ENCODE measurements around the gene LYZL4. TPM values are rescaled to one million over a fixed set of nuclear protein-coding genes. Genes with fewer than 3 reads are reported as not detected.
A peak's percentile ranks its signal among the peaks of the same experiment; 100 is the strongest.

The LYZL4 gene
- total RNA-seq, 3 donors from 2014 or later = not detected

- DNase-seq (ENCODE audit: low spot score in 2 of 2) = no peak
- TF ChIP-seq POLR2A (IDR thresholded peaks at IDR 0.05) (no peak), CTCF (IDR thresholded peaks at IDR 0.05) (no peak), POLR2AphosphoS5 (IDR thresholded peaks at IDR 0.05) (no peak)
- H3K4me1 ChIP-seq = no peaks in the 10 kb centered on the region
- H3K4me3 ChIP-seq = no peak overlapping the region
- H3K9me3 ChIP-seq = no peaks in the 10 kb centered on the region
- H3K27me3 ChIP-seq = no peaks in the 10 kb centered on the region
- intact Hi-C loops (cut with DNase I; ENCODE audit: low total_unique reads) = no loop called here
- H3K36me3 ChIP-seq = no peaks in the 10 kb centered on the region
- H3K27ac ChIP-seq = no peak overlapping the region
Measured at GRCh38 chr3:42375121-42375800, 35.1 kb downstream of the LYZL4 start.

GRCh38 chr3:42371776-42372175 is 38.6 kb downstream of the LYZL4 start:
- Histone ChIP-seq H3K9me3 (no peaks in the 10 kb centered on the region), H3K4me1 (no peaks in the 10 kb centered on the region), H3K4me3 (no peak overlapping the region), H3K36me3 (no peaks in the 10 kb centered on the region), H3K27me3 (no peaks in the 10 kb centered on the region), H3K27ac (peak overlapping the region; percentile 3 to 32)
- peak in 1 of 2 donors; percentile 67 for DNase-seq (ENCODE audit: low spot score in 2 of 2)
- intact Hi-C loops (cut with DNase I; ENCODE audit: low total_unique reads) = no loop called here
- no peak for TF ChIP-seq POLR2AphosphoS5 (IDR thresholded peaks at IDR 0.05)
- TF ChIP-seq CTCF (IDR thresholded peaks at IDR 0.05) = no peak
- TF ChIP-seq POLR2A (IDR thresholded peaks at IDR 0.05) = no peak

- DNase-seq (ENCODE audit: low spot score in 2 of 2) = no peak
- Histone ChIP-seq H3K4me3 (no peak overlapping the region), H3K9me3 (no peaks in the 10 kb centered on the region), H3K4me1 (no peaks in the 10 kb centered on the region), H3K36me3 (no peaks in the 10 kb centered on the region), H3K27ac (peak overlapping the region in 1 of 2 donors; percentile 48), H3K27me3 (no peaks in the 10 kb centered on the region)
- intact Hi-C loops (cut with DNase I; ENCODE audit: low total_unique reads) = no loop called here
- TF ChIP-seq POLR2A (IDR thresholded peaks at IDR 0.05) (no peak), POLR2AphosphoS5 (IDR thresholded peaks at IDR 0.05) (no peak), CTCF (IDR thresholded peaks at IDR 0.05) (no peak)
Measured at GRCh38 chr3:42369832-42370231, 40.6 kb downstream of the LYZL4 start.

- Histone ChIP-seq H3K36me3 (no peaks in the 10 kb centered on the region), H3K27me3 (no peaks in the 10 kb centered on the region), H3K27ac (peak overlapping the region in 1 of 2 donors; percentile 48), H3K4me3 (no peak overlapping the region), H3K9me3 (no peaks in the 10 kb centered on the region), H3K4me1 (no peaks in the 10 kb centered on the region)
- intact Hi-C loops (cut with DNase I; ENCODE audit: low total_unique reads) = no loop called here
- TF ChIP-seq POLR2AphosphoS5 (IDR thresholded peaks at IDR 0.05) = no peak
- TF ChIP-seq CTCF (IDR thresholded peaks at IDR 0.05) = no peak
- no peak for TF ChIP-seq POLR2A (IDR thresholded peaks at IDR 0.05)
- peak in 1 of 2 donors; percentile 59 for DNase-seq (ENCODE audit: low spot score in 2 of 2)
Measured at GRCh38 chr3:42369304-42369703, 41.1 kb downstream of the LYZL4 start.

GRCh38 chr3:42368861-42369260 is 41.5 kb downstream of the LYZL4 start:
- no peak for DNase-seq (ENCODE audit: low spot score in 2 of 2)
- Histone ChIP-seq H3K4me1 (no peaks in the 10 kb centered on the region), H3K27me3 (no peaks in the 10 kb centered on the region), H3K36me3 (no peaks in the 10 kb centered on the region), H3K27ac (peak overlapping the region in 1 of 2 donors; percentile 48), H3K4me3 (no peak overlapping the region), H3K9me3 (no peaks in the 10 kb centered on the region)
- intact Hi-C loops (cut with DNase I; ENCODE audit: low total_unique reads) = no loop called here
- no peak for TF ChIP-seq POLR2AphosphoS5 (IDR thresholded peaks at IDR 0.05)
- no peak for TF ChIP-seq CTCF (IDR thresholded peaks at IDR 0.05)
- no peak for TF ChIP-seq POLR2A (IDR thresholded peaks at IDR 0.05)

Measured in breast epithelium (tissue), 4 donors.